IPS-20b (cell line): ENCODE results near the gene BMP7.

Experiments
- H3K27ac ChIP-seq: one replicate; pipeline ENCODE4 v1.5.1; 2013; ENCODE audit warnings: low read length
- H3K27me3 ChIP-seq: 2 replicates; pipeline ENCODE4 v1.6.1; 2013; ENCODE audit warnings: mild to moderate bottlenecking, low read length, inconsistent platforms; ENCODE audit not compliant: insufficient read depth
- H3K36me3 ChIP-seq: 2 replicates; pipeline ENCODE4 v1.6.1; 2013; ENCODE audit warnings: low read depth, mild to moderate bottlenecking, inconsistent platforms, low read length, moderate library complexity; ENCODE audit not compliant: insufficient read depth
- H3K4me1 ChIP-seq: 2 replicates; pipeline ENCODE4 v1.6.1; 2013; ENCODE audit warnings: mild to moderate bottlenecking, control low read depth, inconsistent platforms, low read length, moderate library complexity; ENCODE audit not compliant: insufficient read depth
- H3K4me3 ChIP-seq: 2 replicates; pipeline ENCODE4 v1.5.1; 2013; ENCODE audit warnings: mild to moderate bottlenecking, low read length, inconsistent platforms
- H3K9ac ChIP-seq: 2 replicates; pipeline ENCODE4 v1.6.1; 2013; ENCODE audit warnings: low read depth, mild to moderate bottlenecking, inconsistent platforms, low read length, moderate library complexity
- H3K9me3 ChIP-seq: 2 replicates; pipeline ENCODE4 v1.6.1; 2013; ENCODE audit warnings: mild to moderate bottlenecking, low read depth, low read length, inconsistent platforms; ENCODE audit not compliant: insufficient read depth

BMP7 gene

GRCh38 chr20:57180387-57180786 is 86.1 kb downstream of the BMP7 start:
- Histone ChIP-seq H3K9me3 (no peaks in the 10 kb centered on the region), H3K4me3 (no peak overlapping the region), H3K36me3 (no peaks in the 10 kb centered on the region; the same call in 1 of the 2 replicates), H3K27me3 (no peaks in the 10 kb centered on the region), H3K9ac (no peak overlapping the region), H3K4me1 (peaks cover 16% of the 10 kb centered on the region; the same call in 1 of the 2 replicates), H3K27ac (no peak overlapping the region)

- Histone ChIP-seq H3K4me3 (no peak overlapping the region), H3K27ac (no peak overlapping the region), H3K9me3 (no peaks in the 10 kb centered on the region), H3K9ac (no peak overlapping the region), H3K27me3 (no peaks in the 10 kb centered on the region), H3K36me3 (no peaks in the 10 kb centered on the region; the same call in 1 of the 2 replicates), H3K4me1 (peaks cover 16% of the 10 kb centered on the region; the same call in 1 of the 2 replicates)
Observed at GRCh38 chr20:57179265-57179664, 87.2 kb downstream of the BMP7 start.

- H3K27ac ChIP-seq = no peak overlapping the region
- H3K9ac ChIP-seq = no peak overlapping the region
Observed at GRCh38 chr20:57178582-57179111, 87.8 kb downstream of the BMP7 start.

GRCh38 chr20:57177636-57178280 is 88.7 kb downstream of the BMP7 start:
- H3K27ac ChIP-seq = no peak overlapping the region

More at GRCh38 chr20:57178582-57179111, 87.8 kb downstream of the BMP7 start:
- Histone ChIP-seq H3K36me3 (no peaks in the 10 kb centered on the region; the same call in 1 of the 2 replicates), H3K9me3 (no peaks in the 10 kb centered on the region), H3K4me3 (no peak overlapping the region), H3K27me3 (no peaks in the 10 kb centered on the region), H3K4me1 (peaks cover 16% of the 10 kb centered on the region; the same call in 1 of the 2 replicates)

GRCh38 chr20:57176842-57177241 is 89.6 kb downstream of the BMP7 start:
- Histone ChIP-seq H3K36me3 (no peaks in the 10 kb centered on the region; the same call in 1 of the 2 replicates), H3K4me3 (no peak overlapping the region), H3K9me3 (no peaks in the 10 kb centered on the region), H3K27ac (no peak overlapping the region), H3K9ac (no peak overlapping the region), H3K4me1 (peaks cover 16% of the 10 kb centered on the region; the same call in 1 of the 2 replicates), H3K27me3 (no peaks in the 10 kb centered on the region)

More at GRCh38 chr20:57177636-57178280, 88.7 kb downstream of the BMP7 start:
- Histone ChIP-seq H3K36me3 (no peaks in the 10 kb centered on the region; the same call in 1 of the 2 replicates), H3K4me3 (no peak overlapping the region), H3K9me3 (no peaks in the 10 kb centered on the region), H3K4me1 (peaks cover 16% of the 10 kb centered on the region; the same call in 1 of the 2 replicates), H3K9ac (no peak overlapping the region), H3K27me3 (no peaks in the 10 kb centered on the region)

GRCh38 chr20:57175397-57176010 is 90.9 kb downstream of the BMP7 start:
- Histone ChIP-seq H3K4me3 (no peak overlapping the region), H3K36me3 (peaks cover 4% of the 10 kb centered on the region; the same call in 1 of the 2 replicates), H3K27me3 (no peaks in the 10 kb centered on the region)

GRCh38 chr20:57174737-57175136 is 91.7 kb downstream of the BMP7 start:
- Histone ChIP-seq H3K4me3 (no peak overlapping the region), H3K27me3 (no peaks in the 10 kb centered on the region), H3K36me3 (peaks cover 4% of the 10 kb centered on the region; the same call in 1 of the 2 replicates), H3K9ac (no peak overlapping the region), H3K27ac (no peak overlapping the region), H3K9me3 (no peaks in the 10 kb centered on the region), H3K4me1 (no peaks in the 10 kb centered on the region)

More at GRCh38 chr20:57175397-57176010, 90.9 kb downstream of the BMP7 start:
- no peak overlapping the region for H3K27ac ChIP-seq
- H3K4me1 ChIP-seq = peaks cover 3% of the 10 kb centered on the region; the same call in 1 of the 2 replicates
- H3K9ac ChIP-seq = no peak overlapping the region
- H3K9me3 ChIP-seq = no peaks in the 10 kb centered on the region

- H3K9me3 ChIP-seq = no peaks in the 10 kb centered on the region
- H3K4me3 ChIP-seq = no peak overlapping the region
- H3K4me1 ChIP-seq = no peaks in the 10 kb centered on the region
- no peak overlapping the region for H3K27ac ChIP-seq
- no peaks in the 10 kb centered on the region for H3K27me3 ChIP-seq
- H3K9ac ChIP-seq = no peak overlapping the region
- peaks cover 4% of the 10 kb centered on the region; the same call in 1 of the 2 replicates for H3K36me3 ChIP-seq
Observed at GRCh38 chr20:57173986-57174385, 92.5 kb downstream of the BMP7 start.

GRCh38 chr20:57173041-57173440 is 93.4 kb downstream of the BMP7 start:
- Histone ChIP-seq H3K36me3 (peaks cover 4% of the 10 kb centered on the region; the same call in 1 of the 2 replicates), H3K27ac (no peak overlapping the region), H3K9ac (no peak overlapping the region), H3K4me3 (no peak overlapping the region), H3K9me3 (no peaks in the 10 kb centered on the region), H3K4me1 (no peaks in the 10 kb centered on the region), H3K27me3 (no peaks in the 10 kb centered on the region)

- H3K27ac ChIP-seq = no peak overlapping the region
- H3K9me3 ChIP-seq = no peaks in the 10 kb centered on the region
- no peak overlapping the region for H3K4me3 ChIP-seq
- no peak overlapping the region for H3K9ac ChIP-seq
- peaks cover 4% of the 10 kb centered on the region; the same call in 1 of the 2 replicates for H3K36me3 ChIP-seq
- H3K4me1 ChIP-seq = no peaks in the 10 kb centered on the region
- H3K27me3 ChIP-seq = no peaks in the 10 kb centered on the region
Observed at GRCh38 chr20:57170343-57170742, 96.1 kb downstream of the BMP7 start.

- Histone ChIP-seq H3K4me3 (no peak overlapping the region), H3K9ac (no peak overlapping the region), H3K36me3 (peaks cover 4% of the 10 kb centered on the region; the same call in 1 of the 2 replicates), H3K27ac (no peak overlapping the region), H3K4me1 (no peaks in the 10 kb centered on the region), H3K9me3 (peaks cover 2% of the 10 kb centered on the region), H3K27me3 (no peaks in the 10 kb centered on the region)
Observed at GRCh38 chr20:57169162-57169561, 97.3 kb downstream of the BMP7 start.
